Measurements from ENCODE around the gene TNNI3K.

TNNI3K gene

DNA sequence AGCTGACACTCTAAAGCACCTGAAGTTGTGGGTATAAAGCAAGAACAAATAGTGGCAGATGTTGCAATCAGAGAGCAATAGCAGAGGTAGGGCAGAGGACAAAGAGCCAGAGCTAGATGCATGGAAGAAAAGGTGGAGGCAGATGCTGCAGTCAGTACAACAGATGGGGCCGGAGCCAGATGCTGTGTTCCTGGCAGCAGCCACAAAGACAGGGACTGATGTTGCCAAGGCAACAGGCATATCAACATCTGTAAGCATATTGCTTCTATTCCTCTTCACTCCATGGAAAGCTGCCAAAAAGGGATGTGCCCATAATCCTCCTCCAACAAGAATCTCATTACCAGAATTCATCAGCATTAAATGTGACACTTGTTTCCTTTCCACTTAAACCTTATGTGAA is 108.0 kb downstream of the TNNI3K start:
- CTCF ChIA-PET = no interaction called here
- POLR2A ChIA-PET = no interaction called here
- DNase-seq (ENCODE audit: low read depth, low spot score) = no peak
- no peak overlapping the region for H3K4me3 ChIP-seq (ENCODE audit: low read depth, low read length)
- no peak for TF ChIP-seq CTCF (IDR thresholded peaks at IDR 0.05; ENCODE audit: insufficient read depth, low read length, missing control alignments)

- POLR2A ChIA-PET = no interaction called here
- H3K4me3 ChIP-seq (ENCODE audit: low read depth, low read length) = no peak overlapping the region
- DNase-seq (ENCODE audit: low read depth, low spot score) = no peak
- no peak for TF ChIP-seq CTCF (IDR thresholded peaks at IDR 0.05; ENCODE audit: insufficient read depth, low read length, missing control alignments)
- CTCF ChIA-PET = no interaction called here
Measured at GRCh38 chr1:74344387-74344786, 109.2 kb downstream of the TNNI3K start.

- ChIA-PET CTCF (no interaction called here), POLR2A (no interaction called here)
- peak; percentile 12 for DNase-seq (ENCODE audit: low read depth, low spot score)
- H3K4me3 ChIP-seq (ENCODE audit: low read depth, low read length) = no peak overlapping the region
- TF ChIP-seq CTCF (IDR thresholded peaks at IDR 0.05; ENCODE audit: insufficient read depth, low read length, missing control alignments) = no peak
Measured at GRCh38 chr1:74356493-74356892, 121.3 kb downstream of the TNNI3K start.

- ChIA-PET CTCF (no interaction called here), POLR2A (no interaction called here)
- H3K4me3 ChIP-seq (ENCODE audit: low read depth, low read length) = no peak overlapping the region
- no peak for TF ChIP-seq CTCF (IDR thresholded peaks at IDR 0.05; ENCODE audit: insufficient read depth, low read length, missing control alignments)
- no peak for DNase-seq (ENCODE audit: low read depth, low spot score)
Measured at GRCh38 chr1:74357150-74357549, 122.0 kb downstream of the TNNI3K start.

DNA sequence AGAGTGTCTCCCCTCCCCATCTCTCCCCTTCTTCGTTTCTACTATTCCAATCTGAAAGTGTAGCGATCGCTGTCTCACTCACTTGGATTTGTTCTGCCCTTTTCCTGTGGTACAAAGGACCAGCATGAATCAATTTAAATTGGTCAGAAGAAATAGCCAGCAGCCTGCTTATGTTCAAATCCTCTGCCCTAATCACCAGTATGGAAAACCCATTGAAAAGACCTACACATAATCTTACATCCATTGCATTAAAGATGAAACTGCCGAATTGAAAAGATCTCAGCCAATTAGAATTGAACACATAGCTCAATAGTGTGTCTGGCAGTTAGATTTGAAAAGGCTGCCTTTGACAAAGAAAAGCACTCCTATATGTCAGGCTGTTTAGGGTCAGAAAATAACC is 122.6 kb downstream of the TNNI3K start:
- no peak for DNase-seq (ENCODE audit: low read depth, low spot score)
- ChIA-PET POLR2A (no interaction called here), CTCF (no interaction called here)

GRCh38 chr1:74362691-74363090 is 127.5 kb downstream of the TNNI3K start:
- DNase-seq (ENCODE audit: low read depth, low spot score) = no peak
- no peak for TF ChIP-seq CTCF (IDR thresholded peaks at IDR 0.05; ENCODE audit: insufficient read depth, low read length, missing control alignments)
- H3K4me3 ChIP-seq (ENCODE audit: low read depth, low read length) = no peak overlapping the region
- ChIA-PET POLR2A (no interaction called here), CTCF (no interaction called here)

More for the DNA sequence above, 122.6 kb downstream of the TNNI3K start:
- H3K4me3 ChIP-seq (ENCODE audit: low read depth, low read length) = no peak overlapping the region
- no peak for TF ChIP-seq CTCF (IDR thresholded peaks at IDR 0.05; ENCODE audit: insufficient read depth, low read length, missing control alignments)

All from AG04449 (cell line).